Gastrocnemius medialis (tissue), 4 donors: ENCODE results near the gene MAP2. TPM values are rescaled to one million over a fixed set of nuclear protein-coding genes. Genes with fewer than 3 reads are reported as not detected.

Source experiments
- ATAC-seq, 2 donors: fragments of 150-250 bp; one replicate each; pipeline ENCODE4 v1.9.1; 2016
- DNase-seq, 2 donors: peaks; one replicate each; pipeline ENCODE4 v3.0.0-alpha.2; 2019
- H3K27ac ChIP-seq, 4 donors: fragments of 200-600 bp; sonication (generic); 1 replicate in 1 of 4; 2 replicates in 3 of 4; pipeline ENCODE4 v1.5.1; 2016 to 2018; ENCODE audit warnings: mild to moderate bottlenecking in 2 of 4, moderate library complexity in 1 of 4
- H3K27me3 ChIP-seq, 3 donors: fragments of 200-600 bp; sonication (generic) in 2 of 3; 1 replicate in 1 of 3; 2 replicates in 2 of 3; pipeline versions ENCODE4 v1.5.1 to v1.6.0; 2016 to 2019; ENCODE audit warnings: mild to moderate bottlenecking in 1 of 3, moderate library complexity in 1 of 3
- H3K36me3 ChIP-seq, 2 donors: fragments of 200-600 bp; sonication (generic) in 1 of 2; one replicate each; pipeline ENCODE4 v1.5.1; 2017 to 2018
- H3K4me1 ChIP-seq, 2 donors: fragments of 200-600 bp; sonication (generic) in 1 of 2; one replicate each; pipeline ENCODE4 v1.5.1; 2016 to 2017; ENCODE audit warnings: mild to moderate bottlenecking in 2 of 2
- H3K4me3 ChIP-seq, 4 donors: fragments of 200-600 bp; sonication (generic) in 3 of 4; 1 replicate in 1 of 4; 2 replicates in 3 of 4; pipeline ENCODE4 v1.5.1; 2016 to 2019; ENCODE audit warnings: mild to moderate bottlenecking in 2 of 4
- H3K9me3 ChIP-seq, 3 donors: fragments of 200-600 bp; sonication (generic) in 2 of 3; 1 replicate in 1 of 3; 2 replicates in 2 of 3; pipeline ENCODE4 v1.5.1; 2016 to 2019
- POLR2A ChIP-seq, 2 donors: fragments of 450-650 bp; IDR thresholded peaks; one replicate each; pipeline ENCODE4 v1.6.1; 2017; ENCODE audit warnings: antibody characterized with exemption in 2 of 2, mild to moderate bottlenecking in 2 of 2, moderate library complexity in 2 of 2
- in situ Hi-C, 4 donors: fragments of 200-750 bp; cut with MboI; loops; one replicate each; pipeline versions ENCODE4 v1.15.0 to v1.8.0; 2017; ENCODE audit warnings: low sequenced_read_pairs in 4 of 4
- intact Hi-C: fragments of 100-400 bp; cut with DNase I; formaldehyde crosslinking; loops from one replicate; pipeline ENCODE4 v1.15.1; 2023; ENCODE audit warnings: low total_unique reads
- total RNA-seq, 4 donors: library from RNA; depleted of rRNA; stranded (reverse); fragments of >200 nt; gene quantifications; one replicate each; pipeline versions ENCODE4 v1.1.0 to v1.2.3, GENCODE V29; 2016
- TF ChIP-seq, protein P1 (sequence below), 5 experiments: fragments of 450-650 bp in 3 of 5; fragments of 200-600 bp in 2 of 5; sonication (generic) in 2 of 5; IDR thresholded peaks in 4 of 5; conservative IDR thresholded peaks in 1 of 5; 1 replicate in 4 of 5; 2 replicates in 1 of 5; pipeline ENCODE4 v1.5.1; 2016 to 2019; ENCODE audit warnings: antibody characterized with exemption in 5 of 5, mild to moderate bottlenecking in 3 of 5, moderate library complexity in 3 of 5

MAP2 gene
- total RNA-seq, 4 donors from 2014 or later = 1.8 to 2.7 (median 2.2) TPM

DNA sequence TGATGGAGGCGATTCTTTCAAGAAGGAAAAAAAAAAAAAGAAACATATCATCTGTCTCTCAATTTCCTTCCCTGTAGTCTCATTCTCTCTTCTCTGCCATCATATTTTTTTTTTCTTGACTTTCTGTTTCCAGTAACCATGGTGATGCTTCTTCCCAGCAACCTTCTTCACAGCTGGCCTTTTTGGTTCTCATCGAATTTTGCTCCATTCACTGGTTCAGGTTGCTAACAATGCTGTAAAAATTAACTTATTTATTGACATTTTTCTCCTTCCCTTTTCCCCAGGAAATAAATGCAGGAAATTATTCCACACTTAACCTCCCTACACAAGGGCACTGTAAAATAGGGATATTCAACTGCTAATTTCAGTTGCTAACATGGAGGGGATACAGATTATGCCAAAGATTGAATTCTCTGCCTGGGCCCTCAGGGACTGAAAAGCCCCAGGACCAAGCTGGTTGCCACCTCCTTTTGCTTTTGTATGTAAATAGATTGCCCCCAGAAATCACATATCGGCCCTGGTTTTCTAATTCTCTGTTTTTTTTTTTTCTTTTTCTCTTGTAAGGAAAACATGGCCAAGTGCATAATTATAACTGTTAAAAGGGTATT is 154.7 kb downstream of the MAP2 start:
- Histone ChIP-seq H3K9me3 (no peaks in the 10 kb centered on the region), H3K36me3 (no peaks in the 10 kb centered on the region), H3K4me3 (no peak overlapping the region), H3K27me3 (no peaks in the 10 kb centered on the region), H3K27ac (no peak overlapping the region), H3K4me1 (peaks cover 0 to 5% of the 10 kb centered on the region in 2 donors)
- in situ Hi-C loops (loop anchor here in 1 of 4 donors (25.0 kb wide), 1 partner anchor 241 kb away; no protein-coding TSS in a partner anchor), intact Hi-C loops (no loop called here)
- ATAC-seq (no peak), DNase-seq (no peak)
- TF ChIP-seq, protein P1, sequence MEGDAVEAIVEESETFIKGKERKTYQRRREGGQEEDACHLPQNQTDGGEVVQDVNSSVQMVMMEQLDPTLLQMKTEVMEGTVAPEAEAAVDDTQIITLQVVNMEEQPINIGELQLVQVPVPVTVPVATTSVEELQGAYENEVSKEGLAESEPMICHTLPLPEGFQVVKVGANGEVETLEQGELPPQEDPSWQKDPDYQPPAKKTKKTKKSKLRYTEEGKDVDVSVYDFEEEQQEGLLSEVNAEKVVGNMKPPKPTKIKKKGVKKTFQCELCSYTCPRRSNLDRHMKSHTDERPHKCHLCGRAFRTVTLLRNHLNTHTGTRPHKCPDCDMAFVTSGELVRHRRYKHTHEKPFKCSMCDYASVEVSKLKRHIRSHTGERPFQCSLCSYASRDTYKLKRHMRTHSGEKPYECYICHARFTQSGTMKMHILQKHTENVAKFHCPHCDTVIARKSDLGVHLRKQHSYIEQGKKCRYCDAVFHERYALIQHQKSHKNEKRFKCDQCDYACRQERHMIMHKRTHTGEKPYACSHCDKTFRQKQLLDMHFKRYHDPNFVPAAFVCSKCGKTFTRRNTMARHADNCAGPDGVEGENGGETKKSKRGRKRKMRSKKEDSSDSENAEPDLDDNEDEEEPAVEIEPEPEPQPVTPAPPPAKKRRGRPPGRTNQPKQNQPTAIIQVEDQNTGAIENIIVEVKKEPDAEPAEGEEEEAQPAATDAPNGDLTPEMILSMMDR (IDR thresholded peaks at IDR 0.05 in 4 of 5, conservative IDR thresholded peaks at IDR 0.05 in 1 of 5) = no peak
- no peak for TF ChIP-seq POLR2A (IDR thresholded peaks at IDR 0.05)

DNA sequence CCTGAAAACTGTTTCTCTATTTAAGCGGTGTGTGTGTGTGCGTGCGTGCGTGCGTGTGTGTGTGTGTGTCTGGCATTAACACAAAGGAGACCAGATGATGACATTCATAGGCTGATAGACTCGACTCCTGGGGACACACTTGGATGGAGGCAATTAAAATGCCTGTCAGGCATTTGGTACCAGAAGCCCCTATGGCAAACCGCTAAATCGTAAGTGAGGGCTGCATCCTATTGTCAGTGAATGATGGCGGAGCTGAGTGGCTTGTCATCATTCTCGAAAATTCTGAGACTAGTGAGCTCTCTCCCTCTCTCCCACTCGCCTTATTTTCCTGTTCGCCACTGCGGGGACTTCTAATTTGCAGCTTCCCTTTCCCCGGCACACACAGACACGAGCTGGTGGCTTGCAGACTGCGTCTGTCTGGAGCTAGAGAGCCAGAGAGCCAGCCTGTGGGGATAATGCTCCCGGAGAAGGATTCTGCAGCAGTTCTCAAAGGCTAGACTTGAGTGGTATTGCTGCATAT is 155.4 kb downstream of the MAP2 start:
- no peak for TF ChIP-seq POLR2A (IDR thresholded peaks at IDR 0.05)
- TF ChIP-seq, protein P1 (IDR thresholded peaks at IDR 0.05 in 4 of 5, conservative IDR thresholded peaks at IDR 0.05 in 1 of 5) = no peak
- Histone ChIP-seq H3K27ac (no peak overlapping the region), H3K4me1 (peaks cover 0 to 5% of the 10 kb centered on the region in 2 donors), H3K9me3 (no peaks in the 10 kb centered on the region), H3K27me3 (no peaks in the 10 kb centered on the region), H3K4me3 (peak overlapping the region; percentile 27 to 53 (median 32)), H3K36me3 (no peaks in the 10 kb centered on the region)
- ATAC-seq (no peak), DNase-seq (no peak)
- in situ Hi-C loops = loop anchor here in 1 of 4 donors (25.0 kb wide), 1 partner anchor 242 kb away; no protein-coding TSS in a partner anchor
- intact Hi-C loops = no loop called here

DNA sequence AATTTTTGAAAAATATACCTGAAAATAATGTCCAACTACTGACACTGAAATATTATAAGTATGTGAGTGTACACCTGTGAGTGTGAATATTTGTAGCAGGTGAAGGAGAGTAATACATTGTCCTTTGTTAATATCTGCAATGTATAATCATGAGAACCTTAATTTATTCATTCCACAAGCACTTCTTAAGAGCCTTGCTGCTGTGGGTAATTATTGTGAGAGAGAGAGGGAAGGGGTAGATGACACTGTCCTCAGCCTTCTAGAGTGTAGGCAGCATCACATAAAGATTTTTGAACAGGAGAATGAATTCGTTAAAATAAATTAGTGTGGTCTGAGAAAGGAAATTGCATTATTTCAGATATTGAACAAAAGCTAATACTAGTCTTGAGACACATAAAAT is 157.2 kb downstream of the MAP2 start:
- Histone ChIP-seq H3K27me3 (no peaks in the 10 kb centered on the region), H3K4me1 (peaks cover 0 to 5% of the 10 kb centered on the region in 2 donors), H3K9me3 (no peaks in the 10 kb centered on the region), H3K4me3 (no peak overlapping the region), H3K27ac (no peak overlapping the region), H3K36me3 (no peaks in the 10 kb centered on the region)
- ATAC-seq = no peak
- in situ Hi-C loops (loop anchor here in 1 of 4 donors (25.0 kb wide), 1 partner anchor 244 kb away; no protein-coding TSS in a partner anchor), intact Hi-C loops (no loop called here)
- no peak for DNase-seq
- TF ChIP-seq POLR2A (IDR thresholded peaks at IDR 0.05) = no peak
- TF ChIP-seq, protein P1 (IDR thresholded peaks at IDR 0.05 in 4 of 5, conservative IDR thresholded peaks at IDR 0.05 in 1 of 5) = no peak

DNA sequence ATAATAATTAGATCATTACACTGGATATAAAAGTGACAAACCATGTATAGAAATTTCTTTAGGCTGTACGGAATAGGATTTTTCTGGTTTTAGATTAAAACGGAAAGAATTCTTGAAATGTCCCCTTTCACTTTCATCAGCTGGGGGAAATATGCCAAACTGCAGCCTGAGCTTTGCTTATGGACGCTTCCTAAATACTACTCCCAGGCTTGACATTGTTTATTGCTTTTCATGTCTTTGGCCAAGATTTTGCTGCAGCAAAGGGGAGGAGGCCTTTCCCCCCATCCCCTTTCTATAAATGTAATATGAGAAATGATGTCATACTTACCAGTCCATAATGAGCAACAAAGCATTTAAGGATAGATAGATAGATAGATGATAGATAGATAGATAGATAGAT is 158.4 kb downstream of the MAP2 start:
- no peak overlapping the region for H3K4me3 ChIP-seq
- H3K9me3 ChIP-seq = no peaks in the 10 kb centered on the region
- intact Hi-C loops = no loop called here
- H3K4me1 ChIP-seq = peaks cover 0 to 5% of the 10 kb centered on the region in 2 donors
- no peaks in the 10 kb centered on the region for H3K36me3 ChIP-seq
- no peak overlapping the region for H3K27ac ChIP-seq
- in situ Hi-C loops = loop anchor here in 1 of 4 donors (25.0 kb wide), 1 partner anchor 245 kb away; no protein-coding TSS in a partner anchor
- ATAC-seq (no peak), DNase-seq (no peak)
- H3K27me3 ChIP-seq = no peaks in the 10 kb centered on the region
- TF ChIP-seq, protein P1 (IDR thresholded peaks at IDR 0.05 in 4 of 5, conservative IDR thresholded peaks at IDR 0.05 in 1 of 5) = no peak
- no peak for TF ChIP-seq POLR2A (IDR thresholded peaks at IDR 0.05)
